Right lobe of liver (tissue), 4 donors: ENCODE data around the gene TARDBP.
"Not testable (repeated sequence)": the region's sequence is repeated elsewhere in the genome, so short reads cannot be mapped to it uniquely, and the experiment has no call there.

Experiments used
- POLR2A ChIP-seq: fragments of 450-650 bp; IDR thresholded peaks from one replicate; pipeline ENCODE4 v1.6.1; 2017; ENCODE audit warnings: antibody characterized with exemption, mild to moderate bottlenecking
- TF ChIP-seq, protein P1 (sequence below), 4 donors: fragments of 200-600 bp in 3 of 4; fragments of 450-650 bp in 1 of 4; IDR thresholded peaks; one replicate each; pipeline versions ENCODE4 v1.5.1 to v1.8.0; 2016 to 2022; ENCODE audit warnings: antibody characterized with exemption in 4 of 4, mild to moderate bottlenecking in 2 of 4
- donor health status: DM: no; HTN: no; CAD: no.
- donor health status: DM: no; HTN: no; CAD: no.
- donor health status: DM: no; HTN: yes; CAD: no.

DNA sequence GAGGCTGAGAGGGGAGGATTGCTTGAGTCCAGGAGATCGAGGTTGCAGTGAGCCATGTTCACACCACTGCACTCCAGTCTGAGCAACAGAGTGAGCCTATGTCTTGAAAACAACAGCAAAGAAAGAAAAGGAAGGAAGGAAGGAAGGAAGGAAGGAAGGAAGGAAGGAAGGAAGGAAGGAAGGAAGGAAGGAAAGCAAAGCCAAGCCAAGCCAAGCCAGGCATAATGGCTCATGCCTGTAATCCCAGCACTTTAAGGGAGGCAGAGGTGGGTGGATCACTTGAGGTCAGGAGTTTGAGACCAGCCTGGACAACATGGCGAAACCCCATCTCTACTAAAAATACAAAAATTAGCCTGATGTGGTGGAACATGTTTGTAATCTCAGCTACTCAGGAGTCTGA, 20.4 kb upstream of the TARDBP start:
- TF ChIP-seq POLR2A: not testable (repeated sequence)
- TF ChIP-seq, protein P1, sequence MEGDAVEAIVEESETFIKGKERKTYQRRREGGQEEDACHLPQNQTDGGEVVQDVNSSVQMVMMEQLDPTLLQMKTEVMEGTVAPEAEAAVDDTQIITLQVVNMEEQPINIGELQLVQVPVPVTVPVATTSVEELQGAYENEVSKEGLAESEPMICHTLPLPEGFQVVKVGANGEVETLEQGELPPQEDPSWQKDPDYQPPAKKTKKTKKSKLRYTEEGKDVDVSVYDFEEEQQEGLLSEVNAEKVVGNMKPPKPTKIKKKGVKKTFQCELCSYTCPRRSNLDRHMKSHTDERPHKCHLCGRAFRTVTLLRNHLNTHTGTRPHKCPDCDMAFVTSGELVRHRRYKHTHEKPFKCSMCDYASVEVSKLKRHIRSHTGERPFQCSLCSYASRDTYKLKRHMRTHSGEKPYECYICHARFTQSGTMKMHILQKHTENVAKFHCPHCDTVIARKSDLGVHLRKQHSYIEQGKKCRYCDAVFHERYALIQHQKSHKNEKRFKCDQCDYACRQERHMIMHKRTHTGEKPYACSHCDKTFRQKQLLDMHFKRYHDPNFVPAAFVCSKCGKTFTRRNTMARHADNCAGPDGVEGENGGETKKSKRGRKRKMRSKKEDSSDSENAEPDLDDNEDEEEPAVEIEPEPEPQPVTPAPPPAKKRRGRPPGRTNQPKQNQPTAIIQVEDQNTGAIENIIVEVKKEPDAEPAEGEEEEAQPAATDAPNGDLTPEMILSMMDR (IDR thresholded peaks at IDR 0.05): not testable (repeated sequence)
